BJ (cell line): Measurements from ENCODE around the gene PSMC5. TPM values are rescaled to one million over a fixed set of nuclear protein-coding genes. Genes with fewer than 3 reads are reported as not detected.
A peak's percentile ranks its signal among the peaks of the same experiment; 100 is the strongest.
"Not testable (repeated sequence)": the region's sequence is repeated elsewhere in the genome, so short reads cannot be mapped to it uniquely, and the experiment has no call there.

Experiments
- CTCF ChIA-PET: fragments of 350-600 bp; formaldehyde crosslinking; extraction: SDS; loops from one replicate; lab custom pipeline; 2021; ENCODE audit warnings: antibody characterized with exemption, inconsistent platforms; lab: Yijun Ruan, JAX
- POLR2A ChIA-PET: fragments of 300-600 bp; sonication (Branson Sonifier 250); formaldehyde crosslinking; extraction: SDS; loops from one replicate; lab custom pipeline; 2021; ENCODE audit warnings: antibody characterized with exemption; lab: Charles Lee
- DNase-seq: peaks from one replicate; pipeline ENCODE4 v3.0.0-alpha.2; 2011; ENCODE audit warnings: low read depth
- H3K27me3 ChIP-seq: 2 replicates; pipeline ENCODE4 v1.6.0; 2011; ENCODE audit warnings: low read length; ENCODE audit not compliant: control insufficient read depth, insufficient read depth
- H3K36me3 ChIP-seq: 2 replicates; pipeline ENCODE4 v1.5.1; 2011; ENCODE audit warnings: low read length; ENCODE audit not compliant: control insufficient read depth, insufficient read depth
- H3K4me3 ChIP-seq: 2 replicates; pipeline ENCODE4 v1.5.1; 2011; ENCODE audit warnings: low read depth, mild to moderate bottlenecking, control low read depth, low read length
- polyA plus RNA-seq: library from polyadenylated mRNA; depleted of rRNA; stranded (reverse); fragments of >200 nt; gene quantifications from 2 replicates; pipeline ENCODE4 v1.2.3, GENCODE V29; 2011
- TF ChIP-seq, protein P1 (sequence below): IDR thresholded peaks from 2 replicates; pipeline ENCODE4 v1.5.1; 2011; ENCODE audit warnings: low read depth, mild to moderate bottlenecking, control low read depth, inconsistent platforms, low read length, moderate library complexity; ENCODE audit not compliant: insufficient read depth

Gene PSMC5
- polyA plus RNA-seq, 1 experiment: 151 TPM

DNA sequence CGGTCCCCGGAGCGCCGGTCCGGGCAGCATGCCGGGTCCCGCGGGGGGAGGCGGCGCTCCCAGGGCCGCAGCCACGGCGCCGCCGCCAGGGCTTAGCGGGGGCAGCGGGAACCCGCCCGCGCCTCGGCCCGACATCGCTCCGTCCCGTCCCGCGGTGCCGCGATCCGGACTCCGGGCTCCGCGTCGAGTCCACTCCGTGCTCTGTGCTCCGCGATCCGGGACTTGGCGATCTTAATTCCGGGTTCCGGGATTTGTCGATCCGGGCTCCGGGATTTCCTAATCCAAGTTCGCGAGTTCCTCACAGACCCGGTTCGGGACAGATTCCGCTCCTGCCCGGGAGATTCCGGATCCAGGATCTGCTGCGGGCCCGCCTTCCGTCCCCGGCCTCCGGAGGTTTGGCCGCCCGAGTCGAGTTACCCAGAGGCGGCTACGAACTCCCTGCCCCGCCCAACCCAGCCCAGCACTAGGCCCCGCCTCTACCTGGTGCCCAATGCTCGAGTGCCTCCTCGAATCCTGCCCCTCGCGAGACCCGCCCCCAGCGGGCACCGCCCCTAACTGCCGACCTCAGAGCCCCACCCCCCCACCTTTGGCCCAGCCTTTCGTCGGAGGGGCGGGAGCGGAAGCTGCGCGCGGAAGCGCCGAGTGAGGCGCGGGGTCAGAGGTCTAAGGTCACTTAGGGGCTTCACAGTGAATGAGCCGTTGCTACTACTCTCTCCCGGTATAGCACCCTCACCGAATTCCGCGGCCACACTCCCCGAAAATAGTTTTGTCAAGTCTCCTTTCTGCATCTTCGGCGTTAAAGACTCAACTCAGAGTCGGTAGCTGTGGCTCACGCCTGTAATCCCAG lies 15.5 kb downstream of the PSMC5 start, which contains the start of gene SMARCD2:
Gene SMARCD2, minus strand, starts transcription at position 146 of the 847 bp plus-strand sequence. Its CDS starts 11 bp downstream, at position 135.
- H3K27me3 ChIP-seq: no peaks in the 10 kb centered on the region
- H3K4me3 ChIP-seq: peak within 1 kb of the TSS; percentile 82
- H3K36me3 ChIP-seq: no peaks in the 10 kb centered on the region
- peak; percentile 91 for DNase-seq
- POLR2A ChIA-PET: no interaction called here
- TF ChIP-seq, protein P1, sequence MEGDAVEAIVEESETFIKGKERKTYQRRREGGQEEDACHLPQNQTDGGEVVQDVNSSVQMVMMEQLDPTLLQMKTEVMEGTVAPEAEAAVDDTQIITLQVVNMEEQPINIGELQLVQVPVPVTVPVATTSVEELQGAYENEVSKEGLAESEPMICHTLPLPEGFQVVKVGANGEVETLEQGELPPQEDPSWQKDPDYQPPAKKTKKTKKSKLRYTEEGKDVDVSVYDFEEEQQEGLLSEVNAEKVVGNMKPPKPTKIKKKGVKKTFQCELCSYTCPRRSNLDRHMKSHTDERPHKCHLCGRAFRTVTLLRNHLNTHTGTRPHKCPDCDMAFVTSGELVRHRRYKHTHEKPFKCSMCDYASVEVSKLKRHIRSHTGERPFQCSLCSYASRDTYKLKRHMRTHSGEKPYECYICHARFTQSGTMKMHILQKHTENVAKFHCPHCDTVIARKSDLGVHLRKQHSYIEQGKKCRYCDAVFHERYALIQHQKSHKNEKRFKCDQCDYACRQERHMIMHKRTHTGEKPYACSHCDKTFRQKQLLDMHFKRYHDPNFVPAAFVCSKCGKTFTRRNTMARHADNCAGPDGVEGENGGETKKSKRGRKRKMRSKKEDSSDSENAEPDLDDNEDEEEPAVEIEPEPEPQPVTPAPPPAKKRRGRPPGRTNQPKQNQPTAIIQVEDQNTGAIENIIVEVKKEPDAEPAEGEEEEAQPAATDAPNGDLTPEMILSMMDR: no peak
- CTCF ChIA-PET: interaction anchor here (0.7 to 1.8 kb wide), 7 partner anchors 24 to 374 kb away, joined by 3 to 5 read pairs (median 3); no protein-coding TSS in a partner anchor

DNA sequence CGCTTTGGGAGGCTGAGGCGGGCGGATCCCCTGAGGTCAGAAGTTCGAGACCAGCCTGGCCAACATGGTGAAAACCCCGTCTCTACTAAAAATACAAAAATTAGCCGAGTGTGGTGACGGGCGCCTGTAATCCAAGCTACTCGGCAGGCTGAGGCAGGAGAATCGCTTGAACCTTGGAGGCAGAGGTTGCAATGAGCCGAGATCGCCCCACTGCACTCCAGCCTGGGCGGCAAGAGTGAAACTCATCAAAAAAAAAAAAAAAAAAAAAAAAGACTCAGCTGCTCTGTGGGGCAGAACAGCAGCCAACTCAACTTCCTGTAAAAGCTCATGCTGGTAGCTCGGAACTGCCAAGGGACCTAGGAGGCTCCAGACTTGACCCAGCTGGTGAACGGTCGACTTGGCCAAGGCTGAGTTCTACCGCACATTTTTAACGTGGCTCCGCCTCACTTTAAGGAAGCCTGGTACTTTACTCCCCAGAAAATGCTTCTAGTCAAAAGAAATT lies 16.2 kb downstream of the PSMC5 start:
- peak overlapping the region; percentile 35 for H3K4me3 ChIP-seq
- not testable (repeated sequence) for H3K27me3 ChIP-seq, H3K36me3 ChIP-seq, DNase-seq
- POLR2A ChIA-PET: interaction anchor here (0.6 kb wide), 1 partner anchor 15 kb away, joined by 6 read pairs; no protein-coding TSS in a partner anchor
- CTCF ChIA-PET: interaction anchor here (0.7 to 1.8 kb wide), 7 partner anchors 22 to 375 kb away, joined by 3 to 6 read pairs (median 4); no protein-coding TSS in a partner anchor

DNA sequence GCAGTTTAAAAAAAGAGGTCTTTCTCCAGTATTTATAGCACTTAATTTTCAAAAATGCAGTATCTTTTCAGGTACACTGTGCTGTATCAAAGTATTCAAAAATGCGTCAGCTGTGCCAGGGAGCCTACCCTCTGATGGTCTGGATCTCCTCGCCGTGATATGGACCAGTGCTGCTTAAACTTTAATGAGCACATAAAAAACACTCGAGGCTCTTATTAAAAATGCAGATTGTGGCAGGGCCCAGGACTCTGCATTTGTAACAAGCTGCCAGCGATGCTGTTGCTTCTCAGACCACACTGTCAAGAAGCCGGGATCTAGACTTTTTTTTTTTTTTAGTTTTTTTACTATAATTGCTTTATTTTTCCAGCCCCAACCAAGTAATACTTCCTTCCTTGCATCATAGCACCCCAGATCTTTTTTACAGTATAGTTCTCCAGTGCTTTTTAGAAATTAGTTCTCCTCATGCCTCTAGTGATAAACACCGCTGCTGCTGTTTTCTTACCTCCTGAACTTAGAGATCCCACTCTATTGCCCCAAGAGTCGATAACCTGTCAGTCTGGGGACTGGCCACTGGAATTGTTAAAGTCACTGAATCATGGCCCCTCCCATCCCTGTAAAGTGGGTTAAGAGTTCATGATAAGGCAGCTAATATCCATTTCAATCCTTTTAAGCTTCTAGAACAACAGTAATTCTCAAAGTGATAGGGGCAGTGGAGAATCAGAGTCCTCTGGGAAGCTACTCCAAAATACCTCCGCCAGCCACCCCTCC lies 16.9 kb downstream of the PSMC5 start:
- H3K27me3 ChIP-seq: no peaks in the 10 kb centered on the region
- H3K36me3 ChIP-seq: no peaks in the 10 kb centered on the region
- POLR2A ChIA-PET: interaction anchor here (0.6 kb wide), 1 partner anchor 16 kb away, joined by 6 read pairs; no protein-coding TSS in a partner anchor
- TF ChIP-seq, protein P1: no peak
- H3K4me3 ChIP-seq: no peak overlapping the region
- CTCF ChIA-PET: interaction anchor here (0.5 to 1.6 kb wide), 5 partner anchors 18 to 376 kb away, joined by 3 to 6 read pairs (median 4); no protein-coding TSS in a partner anchor
- no peak for DNase-seq

DNA sequence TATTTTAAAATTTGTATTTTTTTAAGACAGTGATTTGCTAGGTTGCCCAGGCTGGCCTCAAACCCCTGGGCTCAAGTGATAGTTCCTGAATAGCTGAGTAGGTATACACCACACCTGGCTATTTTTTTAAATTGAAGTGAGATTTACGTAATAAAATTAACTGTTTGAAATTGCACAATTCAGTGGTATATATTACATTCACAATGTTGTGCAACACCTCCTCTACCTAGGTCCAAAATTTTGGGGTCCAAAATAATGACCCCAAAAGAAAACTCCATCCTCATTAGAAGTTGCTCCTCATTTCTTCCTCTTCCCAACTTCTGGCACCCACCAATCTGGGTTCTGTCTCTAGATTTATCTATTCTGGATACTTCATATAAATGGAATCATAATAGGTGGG lies 18.3 kb downstream of the PSMC5 start:
- TF ChIP-seq, protein P1: no peak
- no peaks in the 10 kb centered on the region for H3K27me3 ChIP-seq
- no peak for DNase-seq
- POLR2A ChIA-PET: no interaction called here
- CTCF ChIA-PET: interaction anchor here (1.1 kb wide), 1 partner anchor 24 kb away, joined by 3 read pairs; no protein-coding TSS in a partner anchor
- no peak overlapping the region for H3K4me3 ChIP-seq
- no peaks in the 10 kb centered on the region for H3K36me3 ChIP-seq

DNA sequence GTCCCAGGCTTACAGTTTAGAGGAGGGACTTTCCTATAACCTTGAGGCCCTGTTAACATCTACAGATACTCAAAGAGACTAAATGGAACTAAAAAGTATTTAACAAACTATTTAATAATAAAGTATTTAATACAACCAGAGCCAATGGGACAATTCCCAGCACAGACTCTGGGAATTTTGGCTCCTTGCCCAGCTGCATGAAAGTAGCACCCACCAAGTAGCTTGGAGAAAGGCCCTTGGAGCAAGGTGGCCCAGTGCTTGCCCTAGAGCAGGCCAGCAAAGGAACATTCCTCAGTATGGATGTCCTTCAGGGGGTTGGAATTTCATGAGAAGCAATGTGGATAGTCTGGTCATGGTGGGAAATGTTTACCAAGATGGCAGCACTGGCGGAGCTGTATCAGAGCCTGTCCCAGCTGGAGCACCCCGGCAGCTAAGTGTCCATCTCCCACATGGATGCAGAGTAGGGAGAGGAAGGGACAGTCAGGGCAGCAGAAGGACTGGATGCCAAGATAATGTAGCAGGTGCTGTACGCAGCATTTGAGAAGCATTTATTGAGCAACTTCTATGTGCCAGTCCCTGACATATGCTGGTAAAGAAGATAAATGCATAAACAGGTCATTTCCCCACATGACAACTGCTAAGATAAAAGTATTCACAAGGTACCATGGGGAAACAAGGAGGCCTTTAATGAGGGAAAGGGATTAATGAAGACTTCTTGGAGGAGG lies 20.5 kb downstream of the PSMC5 start:
- no peak for DNase-seq
- TF ChIP-seq, protein P1: no peak
- ChIA-PET POLR2A (no interaction called here), CTCF (interaction anchor here (1.0 to 4.0 kb wide), 4 partner anchors 7 to 41 kb away, joined by 3 to 36 read pairs (median 17); no protein-coding TSS in a partner anchor)
- Histone ChIP-seq H3K27me3 (peaks cover 2% of the 10 kb centered on the region), H3K4me3 (no peak overlapping the region), H3K36me3 (no peaks in the 10 kb centered on the region)
